HG02642 (cell line): ENCODE results near the gene SATB2.

Experiments used
- ATAC-seq: cut with Tn5 transposase; IDR thresholded peaks from one replicate; pipeline ENCODE4 v1.9.1; 2021; ENCODE audit warnings: mild to moderate bottlenecking; ENCODE audit not compliant: unreplicated experiment, poor library complexity

Gene SATB2

GRCh38 chr2:199414001-199414400 is 43.7 kb downstream of the SATB2 start:
- no peak for ATAC-seq

DNA sequence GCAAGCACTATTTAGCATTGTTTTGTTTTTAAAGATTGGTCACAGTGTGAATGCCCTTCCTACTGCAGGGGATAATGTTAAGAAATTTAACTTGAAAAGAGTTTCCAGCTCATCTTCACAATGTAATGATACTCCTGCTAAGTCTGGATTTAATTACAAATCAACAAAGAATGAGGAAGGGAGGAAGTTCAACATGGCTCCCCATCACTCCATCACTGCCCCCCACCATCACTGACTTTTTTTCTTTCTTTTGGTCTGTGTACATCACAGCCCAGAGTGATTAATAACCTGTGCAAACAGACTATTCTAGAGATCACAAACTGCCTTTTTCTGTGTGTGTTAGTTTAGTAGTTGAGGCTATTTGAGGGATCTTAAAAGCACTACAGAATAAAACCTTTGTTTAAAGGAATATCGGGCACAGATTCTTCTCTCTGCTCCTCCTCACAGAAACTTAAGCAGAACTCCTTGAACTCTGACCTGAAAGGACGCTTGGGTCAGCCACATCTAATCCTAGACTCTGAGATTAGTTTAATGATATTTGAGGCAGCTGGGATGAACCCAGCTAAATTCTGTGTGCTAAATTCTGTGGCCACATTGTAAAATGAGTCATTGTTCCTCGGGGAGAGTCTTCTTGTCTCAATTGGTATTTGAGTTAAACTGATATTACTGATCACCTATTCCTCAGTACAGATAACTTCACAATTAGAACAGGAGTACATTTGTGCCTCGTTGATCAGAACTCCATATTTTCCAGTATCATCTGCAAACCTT is 47.8 kb downstream of the SATB2 start:
- ATAC-seq = no peak

DNA sequence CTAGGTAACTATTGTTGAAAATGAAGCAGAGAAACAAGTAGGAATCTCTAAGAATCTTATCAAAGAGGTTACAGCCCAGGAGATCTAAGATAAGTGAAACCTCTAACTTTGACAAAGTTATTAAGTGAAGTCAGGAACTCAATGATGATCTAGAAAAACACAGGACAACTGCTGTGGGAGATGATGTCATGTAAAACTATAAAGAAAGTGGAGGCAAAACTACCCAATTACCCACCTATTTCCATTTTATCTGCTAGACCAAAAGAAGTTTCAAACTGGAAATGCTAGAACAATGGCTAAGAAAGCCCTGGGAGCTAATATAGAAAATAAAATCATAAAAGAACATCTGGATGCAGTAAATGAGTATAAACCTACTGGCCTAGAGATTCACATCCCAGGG is 50.3 kb downstream of the SATB2 start:
- ATAC-seq = no peak

DNA sequence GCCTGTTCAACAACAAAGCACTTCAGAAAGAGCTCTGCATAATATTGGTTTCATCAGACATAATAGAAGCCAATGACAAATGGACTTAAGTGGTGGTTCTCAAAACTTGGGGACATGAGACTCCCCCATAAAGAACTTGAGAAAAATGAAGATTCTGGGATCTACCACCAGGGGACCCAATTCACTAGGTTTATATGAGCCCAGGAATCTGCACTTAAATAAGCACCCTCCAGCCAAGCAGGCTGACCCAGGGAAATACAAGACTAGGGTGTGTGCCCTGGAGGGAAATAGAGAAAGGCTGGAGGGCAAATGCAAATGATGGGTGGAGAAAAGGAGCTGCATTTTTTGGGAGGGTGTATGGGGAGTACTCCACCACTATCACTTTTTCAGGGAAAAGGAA is 52.5 kb downstream of the SATB2 start:
- no peak for ATAC-seq

DNA sequence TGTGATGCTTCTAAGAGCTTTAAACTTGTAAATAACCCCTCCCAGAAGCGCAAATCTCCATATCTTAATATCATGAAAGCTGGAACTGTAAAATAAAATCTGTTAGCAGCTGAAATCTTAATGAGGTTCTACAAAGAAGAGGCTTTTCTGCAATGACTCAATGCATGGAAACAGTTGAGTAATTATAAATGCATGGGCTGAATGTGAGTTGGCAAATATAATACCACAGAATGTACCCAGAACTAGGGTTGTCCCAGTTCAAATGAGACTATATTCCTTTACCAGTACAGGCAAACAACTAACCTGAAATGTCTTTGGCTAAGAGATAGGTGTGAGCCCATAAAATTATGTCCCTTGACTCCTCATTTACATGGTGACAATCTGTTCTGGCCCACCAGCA is 52.9 kb downstream of the SATB2 start:
- ATAC-seq = no peak

- no peak for ATAC-seq
Measured at GRCh38 chr2:199395311-199395710, 62.4 kb downstream of the SATB2 start.

DNA sequence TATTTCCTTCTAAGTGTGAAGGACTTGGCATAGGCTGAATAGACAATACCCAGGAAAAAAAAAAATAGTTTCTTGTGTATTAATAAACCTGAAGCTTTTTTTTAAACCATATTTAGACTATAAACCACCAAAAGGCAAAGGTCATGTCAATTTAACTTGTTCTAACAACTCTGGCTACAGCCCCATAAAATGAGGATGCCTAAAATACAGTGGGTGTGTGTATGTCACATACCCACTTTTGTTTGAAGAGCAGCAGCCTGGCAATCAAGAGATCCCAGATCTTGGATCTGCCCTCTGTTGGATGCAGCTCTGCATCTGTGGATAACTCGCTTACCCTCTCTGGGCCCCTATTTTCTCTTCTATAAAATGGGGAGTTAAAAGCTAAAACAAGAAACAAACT is 65.4 kb downstream of the SATB2 start:
- ATAC-seq = no peak

DNA sequence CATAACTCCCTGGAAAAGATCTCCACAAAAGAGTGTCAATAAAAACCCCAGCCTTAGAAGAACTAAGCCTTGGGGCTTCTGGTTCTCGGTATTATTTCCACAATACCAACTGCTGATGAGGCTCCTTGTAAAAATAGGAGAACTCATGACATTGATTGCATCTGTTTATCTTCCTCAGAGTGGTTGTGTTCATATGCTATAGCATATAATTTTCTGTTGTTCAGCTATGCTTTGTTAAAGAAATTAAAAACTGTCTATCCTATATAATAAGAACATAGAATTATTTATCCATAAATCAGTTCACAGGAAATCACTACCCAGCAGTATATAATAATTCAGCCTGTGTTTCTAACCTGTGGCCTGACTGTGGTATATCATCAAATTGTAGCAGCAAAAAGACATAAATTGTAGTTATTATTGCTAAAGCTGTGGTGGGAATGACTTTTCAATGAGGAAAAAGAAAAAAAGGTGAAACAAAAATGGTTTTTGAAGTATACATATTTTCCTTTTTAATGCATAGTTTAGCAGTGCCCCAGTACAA is 68.9 kb downstream of the SATB2 start:
- no peak for ATAC-seq

GRCh38 chr2:199384043-199384442 is 73.7 kb downstream of the SATB2 start:
- no peak for ATAC-seq

GRCh38 chr2:199383021-199383420 is 74.7 kb downstream of the SATB2 start:
- ATAC-seq = no peak

- ATAC-seq = no peak
Measured at GRCh38 chr2:199382091-199382490, 75.6 kb downstream of the SATB2 start.

- no peak for ATAC-seq
Measured at GRCh38 chr2:199381531-199381930, 76.2 kb downstream of the SATB2 start.

DNA sequence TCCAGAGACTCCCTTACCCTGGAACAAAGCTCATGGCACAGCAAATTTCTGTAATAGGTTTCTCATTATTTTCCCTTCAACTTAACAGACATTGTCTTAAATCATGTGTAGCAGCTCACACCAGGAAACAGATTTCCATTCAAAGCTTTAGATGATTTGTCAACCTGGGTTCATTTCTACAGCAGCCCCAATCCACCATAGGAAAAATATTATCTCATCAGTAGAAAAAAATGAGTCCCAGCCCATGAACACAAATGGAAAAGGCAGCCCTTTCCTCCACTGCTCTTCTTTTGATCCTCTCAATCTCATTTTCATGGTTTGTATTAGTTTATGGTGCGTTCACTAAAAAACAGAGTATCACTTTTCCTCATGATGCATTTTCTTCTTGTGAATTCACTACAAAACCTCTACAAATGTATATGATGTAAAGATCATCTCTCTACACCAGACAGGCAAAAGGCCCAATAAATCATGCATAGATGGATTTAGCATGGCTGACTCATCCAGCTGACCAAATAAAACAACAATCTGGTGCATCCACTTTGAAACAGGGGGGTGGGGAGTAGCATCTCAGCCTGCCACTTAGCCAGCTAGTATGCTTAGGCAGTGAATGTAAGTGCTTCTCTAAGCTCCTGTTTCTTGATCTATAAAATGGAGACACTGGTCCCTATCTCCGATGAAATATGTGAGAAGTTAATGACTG is 78.6 kb downstream of the SATB2 start:
- ATAC-seq = no peak

DNA sequence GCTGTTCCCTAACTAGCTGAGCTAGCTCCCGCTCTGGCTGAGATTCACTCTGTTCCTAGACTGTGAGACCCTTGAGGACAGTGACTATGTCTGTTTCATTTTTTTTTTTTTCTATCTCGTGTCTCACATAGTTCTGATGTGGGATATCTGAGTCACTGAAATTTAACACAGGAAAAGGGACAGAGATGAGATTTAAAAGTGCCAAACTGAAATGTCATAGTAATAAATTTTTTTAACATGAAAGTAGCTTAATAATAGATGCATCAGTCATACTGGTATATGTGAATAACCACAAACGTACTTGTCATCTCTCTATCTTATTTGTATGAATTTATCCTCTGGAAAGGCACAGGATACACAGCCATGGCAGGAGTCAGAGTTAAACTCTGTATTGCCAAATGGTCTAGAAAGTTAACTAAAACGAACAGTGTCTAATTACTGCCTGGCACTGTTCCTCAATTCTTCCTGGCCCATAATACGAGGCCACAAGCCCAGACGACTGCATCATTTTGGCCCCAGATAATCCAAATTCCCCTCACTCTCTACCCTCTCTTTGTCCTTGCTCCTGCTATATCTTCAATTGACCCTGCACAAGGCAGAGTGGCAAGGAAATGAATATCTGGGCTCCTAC is 87.5 kb downstream of the SATB2 start:
- ATAC-seq = no peak

GRCh38 chr2:199366406-199366805 is 91.3 kb downstream of the SATB2 start:
- ATAC-seq = no peak

- ATAC-seq = no peak
Measured at GRCh38 chr2:199364153-199364552, 93.6 kb downstream of the SATB2 start.

DNA sequence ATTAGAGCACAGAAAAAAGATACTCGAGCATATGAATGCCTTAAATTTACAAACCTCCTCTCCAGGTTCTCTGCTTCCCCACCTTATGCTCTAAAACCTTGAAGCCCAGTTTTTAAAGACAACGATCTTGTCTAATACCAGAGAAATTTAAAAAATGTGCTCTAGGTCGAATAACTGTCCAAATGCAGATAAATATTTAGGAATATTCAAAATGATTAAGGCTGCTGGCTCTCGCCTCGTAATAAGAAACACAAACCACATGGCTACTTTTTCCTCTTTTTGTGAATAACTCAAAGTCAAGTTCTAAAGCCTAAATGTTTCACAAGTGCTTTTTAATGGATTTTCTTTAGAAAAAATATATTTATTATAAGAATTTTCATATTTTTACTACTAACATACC is 101.3 kb downstream of the SATB2 start:
- ATAC-seq = no peak

DNA sequence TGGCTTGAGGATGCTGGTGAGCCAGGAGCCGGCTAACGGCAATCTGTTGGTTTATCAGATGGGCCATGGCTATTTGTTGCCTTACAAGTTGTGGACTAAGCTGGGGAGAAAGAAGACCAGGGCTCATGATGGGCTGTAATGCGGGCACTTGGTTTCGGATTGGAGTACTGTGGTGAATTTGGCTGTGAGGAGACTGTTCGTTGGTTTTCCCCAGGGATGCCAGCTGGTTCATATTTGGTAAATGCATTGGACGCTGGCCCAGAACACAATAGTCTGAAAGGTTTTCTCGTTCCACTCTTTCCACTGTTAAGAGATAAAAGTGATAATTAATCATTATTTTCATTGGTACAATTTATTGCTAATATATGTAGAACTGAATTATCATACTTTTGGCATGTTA is 108.9 kb downstream of the SATB2 start:
- ATAC-seq = no peak

DNA sequence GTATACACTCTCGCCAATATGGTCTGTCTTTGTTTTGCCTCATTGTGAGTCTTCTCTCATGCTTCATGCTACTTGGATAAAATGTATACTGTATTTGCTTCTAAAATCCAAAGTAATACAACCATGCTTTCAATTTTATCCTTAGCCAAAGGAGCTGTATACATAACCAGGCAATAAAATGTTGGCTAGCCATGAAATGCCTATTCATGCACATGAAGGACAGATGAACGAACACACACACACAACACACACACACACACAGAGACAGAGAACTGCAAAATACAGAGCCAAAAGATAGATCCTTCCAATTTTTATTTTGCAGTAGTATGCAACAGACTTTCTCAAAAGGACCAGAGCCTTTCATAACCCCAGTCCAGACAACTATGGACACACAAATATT is 113.7 kb downstream of the SATB2 start:
- no peak for ATAC-seq

DNA sequence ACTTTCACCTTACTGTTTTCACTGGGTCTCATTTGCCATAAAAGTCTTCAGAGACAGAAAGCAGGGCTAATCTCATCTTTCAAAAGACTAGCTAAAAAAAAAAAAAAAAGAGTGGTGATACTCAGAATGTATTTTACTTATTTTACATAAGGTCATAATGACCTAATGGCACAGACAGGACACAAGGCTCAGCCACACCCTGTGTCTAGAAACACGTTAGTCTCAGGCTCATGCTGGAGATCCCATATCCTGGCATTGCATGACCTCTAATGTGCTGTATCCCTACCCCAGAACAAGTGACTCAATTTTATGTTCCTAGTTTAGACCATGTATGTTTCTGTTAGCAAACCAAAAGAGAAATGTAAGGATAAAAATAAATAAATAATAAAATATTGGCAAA is 115.4 kb downstream of the SATB2 start:
- no peak for ATAC-seq

- ATAC-seq = no peak
Measured at GRCh38 chr2:199341123-199341522, 116.6 kb downstream of the SATB2 start.
